HG03066 (cell line): Measurements from ENCODE around the gene CH25H.
"Not testable (repeated sequence)": the region's sequence is repeated elsewhere in the genome, so short reads cannot be mapped to it uniquely, and the experiment has no call there.

Source experiments
- ATAC-seq: cut with Tn5 transposase; IDR thresholded peaks from one replicate; pipeline ENCODE4 v1.9.1; 2021; ENCODE audit warnings: low read depth; ENCODE audit not compliant: unreplicated experiment

Gene CH25H

GRCh38 chr10:89203237-89203636, 3.9 kb downstream of the CH25H start:
- ATAC-seq: no peak

DNA sequence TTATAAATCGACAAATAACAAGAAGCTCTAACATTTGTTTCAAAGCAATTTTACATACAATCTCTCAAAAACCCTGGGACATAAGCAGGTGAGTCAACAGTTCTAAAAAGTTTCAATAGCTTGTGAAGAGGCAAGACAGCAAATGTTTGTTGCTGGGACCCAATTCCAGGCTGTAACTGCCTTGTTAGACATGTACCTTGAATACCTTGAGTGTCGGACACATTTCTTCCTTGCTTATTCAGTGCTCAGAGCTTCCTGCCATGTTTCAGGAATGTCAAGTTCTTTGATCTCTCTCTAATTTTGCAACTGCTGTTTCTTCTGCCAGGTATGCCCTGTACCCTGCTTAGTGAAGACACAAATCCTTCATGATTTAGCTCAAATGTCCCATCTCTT, 5.1 kb downstream of the CH25H start:
- ATAC-seq: no peak

DNA sequence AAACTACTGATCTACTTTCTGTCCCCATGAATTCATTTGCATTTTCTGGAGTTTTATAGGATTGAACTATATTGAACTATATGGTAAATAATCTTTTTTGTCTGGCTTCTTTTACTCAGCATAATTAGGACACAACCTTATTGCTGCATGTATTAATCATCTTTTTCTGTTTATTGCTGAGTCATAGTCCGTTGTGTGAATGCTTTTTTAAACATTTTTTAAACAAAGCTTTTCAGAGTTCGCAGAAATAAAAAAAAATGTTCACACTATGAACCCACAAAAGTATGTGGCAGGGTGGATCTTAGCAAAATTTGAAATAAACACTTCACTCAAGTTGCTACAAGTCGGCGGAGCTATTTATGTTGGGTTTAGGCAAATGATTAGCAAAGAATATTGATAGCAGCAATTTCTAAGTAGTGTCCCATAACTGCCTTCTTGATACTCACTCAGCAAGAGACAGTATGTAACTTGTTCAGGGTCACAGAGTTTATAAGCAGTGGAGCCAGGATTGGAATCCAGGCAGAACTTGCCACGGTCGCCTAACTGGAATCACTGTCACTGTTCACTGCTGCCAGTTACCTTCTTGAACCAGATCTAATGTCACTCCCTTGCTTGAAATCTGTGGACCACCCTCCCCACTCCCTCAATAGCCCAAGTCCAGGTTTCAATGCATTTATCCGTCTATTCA, 5.6 kb downstream of the CH25H start:
- no peak for ATAC-seq

DNA sequence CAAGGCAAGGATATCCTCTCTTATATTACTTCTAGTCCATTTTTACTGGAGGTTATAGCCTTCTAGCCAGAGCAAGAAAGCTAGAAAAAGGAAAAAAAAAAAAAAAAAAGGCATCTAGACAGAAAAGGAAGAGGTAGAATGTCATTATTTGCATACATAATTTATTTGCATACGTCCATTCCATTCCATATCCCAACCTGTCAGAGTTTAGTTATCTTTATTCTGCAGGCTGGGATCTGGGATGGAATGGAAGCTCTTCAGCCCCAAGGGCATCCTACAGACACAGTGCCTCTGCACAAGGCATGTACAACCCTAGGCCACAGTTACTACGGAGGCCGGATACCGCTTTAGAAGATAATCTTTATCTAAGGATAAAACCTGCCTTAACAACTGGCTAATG, 9.6 kb downstream of the CH25H start:
- no peak for ATAC-seq

- ATAC-seq: not testable (repeated sequence)
Measured at GRCh38 chr10:89191301-89191700, 15.8 kb downstream of the CH25H start.

GRCh38 chr10:89189211-89189734, 17.8 kb downstream of the CH25H start:
- ATAC-seq: no peak

DNA sequence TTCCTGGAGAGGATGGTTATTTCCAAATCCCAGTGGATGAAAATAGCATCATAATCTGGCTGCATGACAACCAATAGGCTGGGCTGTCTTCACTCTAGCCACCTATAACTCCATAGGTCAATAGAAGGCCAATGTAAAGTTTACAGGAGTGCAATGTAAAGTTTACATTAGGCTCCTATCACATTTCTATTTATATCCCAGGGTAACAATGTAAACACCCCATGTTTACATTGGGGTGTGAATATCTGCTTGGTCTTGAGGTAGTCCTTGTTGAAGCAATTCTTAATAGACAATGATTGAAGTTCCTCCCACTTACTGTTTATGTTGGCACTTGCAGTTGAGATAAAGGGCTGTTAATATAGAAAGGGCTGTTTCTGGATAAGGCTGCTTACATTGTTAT, 21.5 kb downstream of the CH25H start:
- no peak for ATAC-seq

- no peak for ATAC-seq
Measured at GRCh38 chr10:89184638-89185037, 22.5 kb downstream of the CH25H start.

DNA sequence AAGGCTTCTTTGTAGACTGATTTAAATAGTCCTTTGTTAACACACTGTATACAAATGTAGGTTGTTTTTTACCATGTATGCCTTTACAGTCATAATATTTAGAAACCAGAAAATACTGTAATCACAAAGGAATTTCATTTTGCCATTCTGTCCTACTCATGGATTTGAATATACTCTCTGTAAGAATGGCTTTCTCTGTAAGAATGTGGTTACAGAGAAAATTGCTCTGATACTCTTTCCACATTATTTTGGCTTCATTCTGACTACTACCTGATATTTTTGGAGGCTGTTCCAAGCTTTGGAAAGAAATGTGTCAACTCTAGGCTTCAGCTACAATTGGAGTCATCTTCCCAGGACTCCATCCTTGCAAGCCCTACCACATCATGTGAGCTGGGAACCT, 23.5 kb downstream of the CH25H start:
- no peak for ATAC-seq

GRCh38 chr10:89182894-89183293, 24.2 kb downstream of the CH25H start:
- no peak for ATAC-seq

- ATAC-seq: no peak
Measured at GRCh38 chr10:89175816-89176215, 31.3 kb downstream of the CH25H start.

- ATAC-seq: no peak
Measured at GRCh38 chr10:89173075-89173474, 34.0 kb downstream of the CH25H start.

DNA sequence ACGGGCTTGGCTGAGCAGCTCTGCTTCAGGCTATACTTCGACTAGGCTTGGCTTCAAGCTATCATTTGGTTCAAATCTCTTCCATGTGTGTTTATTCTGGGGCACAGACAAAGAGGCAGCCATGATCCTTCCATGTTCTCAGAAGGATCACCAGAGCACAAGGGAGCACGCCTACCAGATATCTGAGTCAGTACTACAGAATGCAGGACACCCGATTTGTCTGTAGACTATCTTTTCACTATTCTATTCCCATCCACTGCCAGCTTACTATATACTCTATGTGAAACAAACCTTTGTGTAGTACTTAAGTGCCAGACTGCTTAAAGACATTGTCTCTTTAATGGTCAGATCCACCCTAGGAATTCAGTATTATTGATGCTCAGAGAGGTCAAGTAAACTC, 35.1 kb downstream of the CH25H start:
- no peak for ATAC-seq

GRCh38 chr10:89171263-89171872, 35.7 kb downstream of the CH25H start:
- ATAC-seq: no peak

DNA sequence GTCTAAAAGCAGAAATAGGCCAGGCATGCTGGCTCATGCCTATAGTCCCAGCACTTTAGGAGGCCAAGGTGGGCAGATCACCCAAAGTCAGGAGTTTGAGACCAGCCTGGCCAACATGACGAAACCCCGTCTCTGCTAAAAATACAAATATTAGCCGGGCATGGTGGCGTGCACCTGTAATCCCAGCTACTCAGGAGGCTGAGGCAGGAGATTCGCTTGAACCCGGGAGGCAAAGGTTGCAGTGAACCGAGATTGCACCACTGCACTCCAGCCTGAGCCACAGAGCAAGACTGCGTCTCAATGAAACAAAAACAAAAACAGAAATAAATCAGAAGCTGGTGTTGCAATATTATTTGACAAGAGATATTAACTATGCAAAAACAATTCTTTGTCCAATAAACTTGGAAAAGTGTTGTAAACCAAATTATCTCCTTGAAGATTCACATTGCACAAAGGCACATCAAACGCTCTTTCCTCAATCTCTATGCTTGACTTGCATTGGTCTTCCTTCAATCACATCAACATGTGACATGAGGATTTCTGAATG, 38.7 kb downstream of the CH25H start:
- not testable (repeated sequence) for ATAC-seq

DNA sequence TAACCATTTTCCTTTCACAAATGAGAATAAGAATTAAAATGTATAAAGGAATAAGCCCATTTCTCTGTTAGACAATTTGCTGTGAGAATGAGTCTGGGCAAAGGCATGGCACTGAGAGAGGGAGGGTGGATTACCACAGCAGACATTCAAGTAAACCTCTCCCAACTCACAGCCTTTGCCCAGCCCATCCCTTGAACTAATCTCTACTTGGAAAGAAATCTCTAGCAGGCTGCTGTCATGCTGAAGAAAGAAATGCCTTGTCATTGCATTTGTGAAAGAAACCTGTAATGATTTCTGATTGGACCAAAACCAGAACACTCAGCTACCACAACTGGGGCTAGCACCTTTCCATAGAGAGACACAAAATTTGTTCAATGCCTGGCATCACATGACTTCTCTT, 39.2 kb downstream of the CH25H start:
- no peak for ATAC-seq

- no peak for ATAC-seq
Measured at GRCh38 chr10:89165923-89166322, 41.2 kb downstream of the CH25H start.

GRCh38 chr10:89164920-89165319, 42.2 kb downstream of the CH25H start:
- no peak for ATAC-seq

DNA sequence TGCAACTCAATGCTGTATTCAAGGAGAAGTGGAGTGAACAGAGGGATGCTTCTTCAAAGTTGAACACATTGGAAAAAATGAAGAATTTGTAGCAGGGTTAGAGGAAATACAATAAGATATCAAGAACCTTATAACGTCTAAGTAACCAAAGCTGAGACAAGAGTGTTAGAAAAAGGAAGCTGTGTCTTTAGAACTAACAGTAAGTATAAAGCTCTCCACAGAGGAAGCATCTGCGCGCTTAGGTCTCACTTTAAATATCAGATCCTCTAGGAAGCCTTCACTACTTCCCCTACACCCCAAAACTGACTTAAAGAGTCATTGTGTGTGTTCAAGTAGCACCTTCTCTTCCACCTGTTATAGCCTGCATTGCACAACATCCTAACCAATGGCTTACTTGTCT, 43.0 kb downstream of the CH25H start:
- no peak for ATAC-seq

DNA sequence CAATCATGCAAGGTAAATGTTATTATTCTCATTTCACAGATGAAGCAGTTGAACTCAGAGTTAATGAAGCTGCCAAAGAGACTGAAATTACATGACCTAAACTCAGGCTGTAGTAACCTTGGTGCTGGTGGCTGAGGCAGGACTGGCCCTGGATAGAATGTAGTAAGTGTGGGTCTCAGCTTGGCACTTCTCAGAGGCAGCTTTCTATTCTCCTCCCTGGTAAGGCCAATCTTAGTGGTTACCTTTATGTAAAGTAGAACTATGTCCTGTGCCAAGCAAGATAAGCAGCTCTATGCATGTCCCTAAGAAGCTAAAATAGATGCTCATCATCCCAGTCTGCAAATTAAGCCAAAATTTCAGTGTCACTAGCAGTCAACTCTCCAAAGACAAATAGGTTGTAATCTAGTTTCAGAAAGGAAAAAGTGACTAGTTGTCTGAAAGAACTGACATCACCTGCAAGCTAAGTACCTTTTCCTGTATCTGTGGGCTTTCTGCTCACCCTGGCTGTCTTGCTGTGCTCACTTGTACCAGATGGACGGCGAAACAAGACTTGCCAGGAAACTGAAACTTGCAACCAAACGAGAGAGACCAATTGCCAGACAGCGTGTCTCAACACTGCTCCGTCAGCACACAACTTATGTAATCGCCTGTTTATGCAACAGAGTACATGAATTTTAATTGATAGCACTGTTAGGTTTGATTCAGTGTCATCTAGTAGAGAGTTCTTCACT, 43.7 kb downstream of the CH25H start:
- peak; percentile 98 for ATAC-seq

- ATAC-seq: no peak
Measured at GRCh38 chr10:89162596-89162995, 44.5 kb downstream of the CH25H start.
